Fibroblast of peridontal ligament (primary cell): ENCODE measurements around the gene FOXN3.

Experiments
- DNase-seq: peaks from one replicate; pipeline ENCODE4 v3.0.0-alpha.2; 2010; ENCODE audit errors: extremely low read depth

Gene FOXN3

GRCh38 chr14:89197623-89198022 lies 219.4 kb downstream of the FOXN3 start:
- no peak for DNase-seq

- DNase-seq, result no peak
Measured at GRCh38 chr14:89196545-89196944, 220.5 kb downstream of the FOXN3 start.

- DNase-seq, result no peak
Measured at GRCh38 chr14:89194376-89194775, 222.7 kb downstream of the FOXN3 start.

- DNase-seq, result no peak
Measured at GRCh38 chr14:89190765-89191513, 226.1 kb downstream of the FOXN3 start.

GRCh38 chr14:89188492-89188891 lies 228.5 kb downstream of the FOXN3 start:
- DNase-seq, result no peak

- DNase-seq, result no peak
Measured at GRCh38 chr14:89187501-89187900, 229.5 kb downstream of the FOXN3 start.

- DNase-seq, result no peak
Measured at GRCh38 chr14:89186856-89187376, 230.1 kb downstream of the FOXN3 start.

GRCh38 chr14:89185919-89186855 lies 230.8 kb downstream of the FOXN3 start:
- DNase-seq, result peak; percentile 66

- DNase-seq, result no peak
Measured at GRCh38 chr14:89184952-89185351, 232.1 kb downstream of the FOXN3 start.

- no peak for DNase-seq
Measured at GRCh38 chr14:89182326-89182725, 234.7 kb downstream of the FOXN3 start.

- DNase-seq, result no peak
Measured at GRCh38 chr14:89180546-89180945, 236.5 kb downstream of the FOXN3 start.

GRCh38 chr14:89179891-89180404 lies 237.1 kb downstream of the FOXN3 start:
- no peak for DNase-seq

GRCh38 chr14:89178800-89179535 lies 238.1 kb downstream of the FOXN3 start:
- DNase-seq, result peak; percentile 27

GRCh38 chr14:89178376-89178775 lies 238.7 kb downstream of the FOXN3 start:
- no peak for DNase-seq

- DNase-seq, result no peak
Measured at GRCh38 chr14:89175881-89176799, 240.9 kb downstream of the FOXN3 start.

- DNase-seq, result no peak
Measured at GRCh38 chr14:89171628-89172027, 245.4 kb downstream of the FOXN3 start.

GRCh38 chr14:89171168-89171567 lies 245.9 kb downstream of the FOXN3 start:
- DNase-seq, result peak; percentile 53

GRCh38 chr14:89167705-89168104 lies 249.3 kb downstream of the FOXN3 start:
- no peak for DNase-seq

- DNase-seq, result no peak
Measured at GRCh38 chr14:89166633-89167032, 250.4 kb downstream of the FOXN3 start.
